ENCODE measurements around the gene ING3. TPM values are rescaled to one million over a fixed set of nuclear protein-coding genes. Genes with fewer than 3 reads are reported as not detected.

The ING3 gene
- total RNA-seq, 2 experiments from 2014 or later: 12.5 to 22.2 TPM

- Histone ChIP-seq H4K20me1 (ENCODE audit: insufficient read depth, low read length) (no peaks in the 10 kb centered on the region), H3K4me3 (ENCODE audit: low read depth, low read length, poor library complexity, severe bottlenecking) (no peak overlapping the region), H3K4me2 (ENCODE audit: low read length) (no peak overlapping the region), H3K36me3 (ENCODE audit: insufficient read depth, low read length) (no peaks in the 10 kb centered on the region), H2AFZ (ENCODE audit: low read length) (no peak overlapping the region), H3K9me2 (ENCODE audit: insufficient read depth, low read length) (no peaks in the 10 kb centered on the region), H3K79me2 (ENCODE audit: insufficient read depth, low read depth, low read length) (no peaks in the 10 kb centered on the region), H3K27ac (ENCODE audit: low read depth, low read length, poor library complexity, severe bottlenecking) (no peak overlapping the region), H3K4me1 (ENCODE audit: insufficient read depth, low read length, poor library complexity, severe bottlenecking) (no peaks in the 10 kb centered on the region), H3K9me3 (ENCODE audit: low read length) (no peaks in the 10 kb centered on the region)
- no TSS peak for BruUV-seq (replicated peaks)
- ChIA-PET POLR2A (no interaction called here), CTCF (ENCODE audit: unreplicated experiment) (no interaction called here)
- TF ChIP-seq CTCF (conservative IDR thresholded peaks at IDR 0.05; ENCODE audit: low read length) (no peak), EZH2phosphoT487 (IDR thresholded peaks at IDR 0.05; ENCODE audit: borderline replicate concordance, low read depth, low read length) (no peak)
- no peak for DNase-seq (ENCODE audit: low spot score)
- intact Hi-C loops (cut with micrococcal nuclease; ENCODE audit: unreplicated experiment): no loop called here
These were observed 30.5 kb upstream of the ING3 start for GRCh38 chr7:120920034-120920433.

- Histone ChIP-seq H3K9me2 (ENCODE audit: insufficient read depth, low read length) (no peaks in the 10 kb centered on the region), H3K36me3 (ENCODE audit: insufficient read depth, low read length) (no peaks in the 10 kb centered on the region), H4K20me1 (ENCODE audit: insufficient read depth, low read length) (no peaks in the 10 kb centered on the region), H3K79me2 (ENCODE audit: insufficient read depth, low read depth, low read length) (no peaks in the 10 kb centered on the region), H3K27ac (ENCODE audit: low read depth, low read length, poor library complexity, severe bottlenecking) (no peak overlapping the region), H3K4me3 (ENCODE audit: low read depth, low read length, poor library complexity, severe bottlenecking) (no peak overlapping the region), H2AFZ (ENCODE audit: low read length) (no peak overlapping the region), H3K4me2 (ENCODE audit: low read length) (no peak overlapping the region), H3K9me3 (ENCODE audit: low read length) (no peaks in the 10 kb centered on the region), H3K4me1 (ENCODE audit: insufficient read depth, low read length, poor library complexity, severe bottlenecking) (no peaks in the 10 kb centered on the region)
- TF ChIP-seq EZH2phosphoT487 (IDR thresholded peaks at IDR 0.05; ENCODE audit: borderline replicate concordance, low read depth, low read length) (no peak), CTCF (conservative IDR thresholded peaks at IDR 0.05; ENCODE audit: low read length) (no peak)
- ChIA-PET POLR2A (interaction anchor here (0.7 kb wide), 1 partner anchor 207 kb away, joined by 3 read pairs; no protein-coding TSS in a partner anchor), CTCF (ENCODE audit: unreplicated experiment) (no interaction called here)
- no peak for DNase-seq (ENCODE audit: low spot score)
- BruUV-seq (replicated peaks): no TSS peak
- intact Hi-C loops (cut with micrococcal nuclease; ENCODE audit: unreplicated experiment): no loop called here
These were observed 29.8 kb upstream of the ING3 start for GRCh38 chr7:120920591-120921274.

GRCh38 chr7:120924837-120925236, 25.7 kb upstream of the ING3 start:
- Histone ChIP-seq H3K4me3 (ENCODE audit: low read depth, low read length, poor library complexity, severe bottlenecking) (no peak overlapping the region), H3K36me3 (ENCODE audit: insufficient read depth, low read length) (no peaks in the 10 kb centered on the region), H3K4me1 (ENCODE audit: insufficient read depth, low read length, poor library complexity, severe bottlenecking) (no peaks in the 10 kb centered on the region), H4K20me1 (ENCODE audit: insufficient read depth, low read length) (no peaks in the 10 kb centered on the region), H3K9me2 (ENCODE audit: insufficient read depth, low read length) (no peaks in the 10 kb centered on the region), H3K4me2 (ENCODE audit: low read length) (no peak overlapping the region), H3K27ac (ENCODE audit: low read depth, low read length, poor library complexity, severe bottlenecking) (no peak overlapping the region), H3K9me3 (ENCODE audit: low read length) (no peaks in the 10 kb centered on the region), H2AFZ (ENCODE audit: low read length) (no peak overlapping the region), H3K79me2 (ENCODE audit: insufficient read depth, low read depth, low read length) (no peaks in the 10 kb centered on the region)
- POLR2A ChIA-PET: no interaction called here
- TF ChIP-seq CTCF (conservative IDR thresholded peaks at IDR 0.05; ENCODE audit: low read length): no peak
- no peak for TF ChIP-seq EZH2phosphoT487 (IDR thresholded peaks at IDR 0.05; ENCODE audit: borderline replicate concordance, low read depth, low read length)
- CTCF ChIA-PET (ENCODE audit: unreplicated experiment): no interaction called here
- BruUV-seq (replicated peaks): no TSS peak
- no peak for DNase-seq (ENCODE audit: low spot score)
- intact Hi-C loops (cut with micrococcal nuclease; ENCODE audit: unreplicated experiment): no loop called here

Data from OCI-LY7 (cell line).